Neural crest cell (in vitro differentiated cells): ENCODE measurements around the gene LSR. TPM values are rescaled to one million over a fixed set of nuclear protein-coding genes. Genes with fewer than 3 reads are reported as not detected.

Experiments used
- DNase-seq: peaks from one replicate; pipeline ENCODE4 v3.0.0; 2021; ENCODE audit warnings: low read depth, mixed read lengths, low spot score
- H3K27ac Mint-ChIP-seq: one replicate; pipeline ENCODE4 v1.8.0; 2021; ENCODE audit warnings: mild to moderate bottlenecking, mixed read lengths; ENCODE audit not compliant: unreplicated experiment
- H3K27me3 Mint-ChIP-seq: 2 replicates; pipeline ENCODE4 v1.8.0; 2021; ENCODE audit warnings: low read depth, mild to moderate bottlenecking, mixed read lengths
- H3K36me3 Mint-ChIP-seq: 2 replicates; pipeline ENCODE4 v1.8.0; 2021; ENCODE audit warnings: low read depth, mild to moderate bottlenecking, mixed read lengths
- H3K4me1 Mint-ChIP-seq: 2 replicates; pipeline ENCODE4 v1.8.0; 2021; ENCODE audit warnings: mixed read lengths
- H3K4me3 Mint-ChIP-seq: one replicate; pipeline ENCODE4 v1.8.0; 2021; ENCODE audit warnings: mild to moderate bottlenecking, mixed read lengths
- H3K9me3 Mint-ChIP-seq: 2 replicates; pipeline ENCODE4 v1.8.0; 2021; ENCODE audit warnings: mixed read lengths
- CTCF ChIP-seq: fragments of 200-600 bp; sonication (generic); conservative IDR thresholded peaks from 2 replicates; pipeline ENCODE4 v1.5.0; 2021; ENCODE audit warnings: antibody characterized with exemption, mild to moderate bottlenecking
- total RNA-seq: library from RNA; stranded (reverse); gene quantifications from 2 replicates; pipeline ENCODE4 v1.2.1, GENCODE V29; 2021

LSR gene
- total RNA-seq, 1 donor from 2014 or later, result 3.5 TPM

- H3K4me1 Mint-ChIP-seq, result no peaks in the 10 kb centered on the region
- H3K9me3 Mint-ChIP-seq, result no peaks in the 10 kb centered on the region
- H3K27me3 Mint-ChIP-seq, result peaks cover 9% of the 10 kb centered on the region
- no peak overlapping the region for H3K4me3 Mint-ChIP-seq
- no peak for DNase-seq
- TF ChIP-seq CTCF, result no peak
- no peak overlapping the region for H3K27ac Mint-ChIP-seq
- H3K36me3 Mint-ChIP-seq, result no peaks in the 10 kb centered on the region
Observed at GRCh38 chr19:35294859-35295791, 46.3 kb downstream of the LSR start.

- Mint-ChIP-seq H3K4me3 (no peak overlapping the region), H3K9me3 (no peaks in the 10 kb centered on the region), H3K27me3 (peaks cover 9% of the 10 kb centered on the region), H3K4me1 (no peaks in the 10 kb centered on the region), H3K36me3 (no peaks in the 10 kb centered on the region), H3K27ac (no peak overlapping the region)
- no peak for TF ChIP-seq CTCF
- no peak for DNase-seq
Observed at GRCh38 chr19:35295792-35296462, 47.1 kb downstream of the LSR start.

GRCh38 chr19:35296644-35297514 is 48.1 kb downstream of the LSR start:
- DNase-seq, result no peak
- peaks cover 9% of the 10 kb centered on the region for H3K27me3 Mint-ChIP-seq
- H3K4me1 Mint-ChIP-seq, result no peaks in the 10 kb centered on the region
- no peak for TF ChIP-seq CTCF
- no peaks in the 10 kb centered on the region for H3K9me3 Mint-ChIP-seq
- H3K27ac Mint-ChIP-seq, result no peak overlapping the region
- no peak overlapping the region for H3K4me3 Mint-ChIP-seq
- no peaks in the 10 kb centered on the region for H3K36me3 Mint-ChIP-seq

GRCh38 chr19:35297515-35297848 is 48.7 kb downstream of the LSR start:
- TF ChIP-seq CTCF, result no peak
- no peak overlapping the region for H3K4me3 Mint-ChIP-seq
- DNase-seq, result no peak
- H3K27ac Mint-ChIP-seq, result no peak overlapping the region
- no peaks in the 10 kb centered on the region for H3K9me3 Mint-ChIP-seq
- H3K36me3 Mint-ChIP-seq, result no peaks in the 10 kb centered on the region
- H3K27me3 Mint-ChIP-seq, result peaks cover 9% of the 10 kb centered on the region
- no peaks in the 10 kb centered on the region for H3K4me1 Mint-ChIP-seq

- Mint-ChIP-seq H3K4me1 (no peaks in the 10 kb centered on the region), H3K9me3 (no peaks in the 10 kb centered on the region), H3K36me3 (no peaks in the 10 kb centered on the region), H3K4me3 (no peak overlapping the region), H3K27ac (no peak overlapping the region), H3K27me3 (peaks cover 6% of the 10 kb centered on the region)
- no peak for TF ChIP-seq CTCF
- DNase-seq, result no peak
Observed at GRCh38 chr19:35297922-35298321, 49.1 kb downstream of the LSR start.
